ENCODE data around the gene NLK. TPM values are rescaled to one million over a fixed set of nuclear protein-coding genes. Genes with fewer than 3 reads are reported as not detected.
"Not testable (repeated sequence)": the region's sequence is repeated elsewhere in the genome, so short reads cannot be mapped to it uniquely, and the experiment has no call there.

NLK gene
- total and polyA plus RNA-seq, 4 experiments from 2014 or later, result 1.2 to 14.0 (median 7.8) TPM

- no peak for DNase-seq
- no peak overlapping the region for H3K27ac ChIP-seq (ENCODE audit: low read depth, low read length)
- H3K4me3 ChIP-seq (ENCODE audit: low read length in 2 of 2), result no peak overlapping the region
- H3K4me1 Mint-ChIP-seq, result no peaks in the 10 kb centered on the region
- peaks cover 0 to 1% (median 0%) of the 10 kb centered on the region in 8 donors for H3K9me3 Mint-ChIP-seq
- H3K27ac Mint-ChIP-seq, result no peak overlapping the region
- H3K4me3 Mint-ChIP-seq, result no peak overlapping the region
- POLR2A ChIA-PET (ENCODE audit: partially characterized antibody), result no interaction called here
- CTCF ChIA-PET (ENCODE audit: partially characterized antibody), result interaction anchor here (0.7 kb wide), 1 partner anchor 32 kb away, joined by 3 read pairs; no protein-coding TSS in a partner anchor
- no peaks in the 10 kb centered on the region for H3K27me3 Mint-ChIP-seq
- peaks cover 14 to 17% of the 10 kb centered on the region in 2 donors for H3K36me3 Mint-ChIP-seq
- no peaks in the 10 kb centered on the region for H3K27me3 ChIP-seq (ENCODE audit: insufficient read depth, low read length)
- H3K4me1 ChIP-seq (ENCODE audit: insufficient read depth, low read length), result no peaks in the 10 kb centered on the region
- H3K36me3 ChIP-seq (ENCODE audit: insufficient read depth, low read length), result no peaks in the 10 kb centered on the region
- H3K9me3 ChIP-seq (ENCODE audit: control insufficient read depth in 1 of 2, low read length in 2 of 2), result no peaks in the 10 kb centered on the region
- intact Hi-C loops (cut with micrococcal nuclease), result loop anchor here (10.0 kb wide), 1 partner anchor 59 kb away; no protein-coding TSS in a partner anchor
Observed at GRCh38 chr17:28144019-28144418, 101.5 kb downstream of the NLK start.

GRCh38 chr17:28145348-28145747, 102.9 kb downstream of the NLK start:
- H3K36me3 Mint-ChIP-seq, result peaks cover 10 to 12% of the 10 kb centered on the region in 2 donors
- Histone ChIP-seq H3K27me3 (ENCODE audit: insufficient read depth, low read length) (no peaks in the 10 kb centered on the region), H3K36me3 (ENCODE audit: insufficient read depth, low read length) (no peaks in the 10 kb centered on the region), H3K4me1 (ENCODE audit: insufficient read depth, low read length) (no peaks in the 10 kb centered on the region), H3K27ac (ENCODE audit: low read depth, low read length) (no peak overlapping the region), H3K9me3 (ENCODE audit: control insufficient read depth in 1 of 2, low read length in 2 of 2) (no peaks in the 10 kb centered on the region), H3K4me3 (ENCODE audit: low read length in 2 of 2) (no peak overlapping the region)
- ChIA-PET POLR2A (ENCODE audit: partially characterized antibody) (no interaction called here), CTCF (ENCODE audit: partially characterized antibody) (interaction anchor here (1.0 kb wide), 1 partner anchor 126 kb away, joined by 3 read pairs; no protein-coding TSS in a partner anchor)
- no peak overlapping the region for H3K4me3 Mint-ChIP-seq
- H3K27me3 Mint-ChIP-seq, result no peaks in the 10 kb centered on the region
- intact Hi-C loops (cut with micrococcal nuclease), result loop anchor here (10.0 kb wide), 1 partner anchor 61 kb away; no protein-coding TSS in a partner anchor
- DNase-seq, result no peak
- H3K27ac Mint-ChIP-seq, result no peak overlapping the region
- H3K4me1 Mint-ChIP-seq, result no peaks in the 10 kb centered on the region
- peaks cover 0 to 1% (median 0%) of the 10 kb centered on the region in 8 donors for H3K9me3 Mint-ChIP-seq

- Mint-ChIP-seq H3K9me3 (peaks cover 0 to 1% (median 0%) of the 10 kb centered on the region in 8 donors), H3K4me3 (no peak overlapping the region), H3K4me1 (no peaks in the 10 kb centered on the region), H3K36me3 (peaks cover 10 to 12% of the 10 kb centered on the region in 2 donors), H3K27ac (no peak overlapping the region), H3K27me3 (no peaks in the 10 kb centered on the region)
- CTCF ChIA-PET (ENCODE audit: partially characterized antibody), result no interaction called here
- Histone ChIP-seq H3K4me1 (ENCODE audit: insufficient read depth, low read length) (no peaks in the 10 kb centered on the region), H3K4me3 (ENCODE audit: low read length in 2 of 2) (no peak overlapping the region), H3K9me3 (ENCODE audit: control insufficient read depth in 1 of 2, low read length in 2 of 2) (no peaks in the 10 kb centered on the region), H3K27ac (ENCODE audit: low read depth, low read length) (no peak overlapping the region), H3K36me3 (ENCODE audit: insufficient read depth, low read length) (no peaks in the 10 kb centered on the region), H3K27me3 (ENCODE audit: insufficient read depth, low read length) (no peaks in the 10 kb centered on the region)
- intact Hi-C loops (cut with micrococcal nuclease), result loop anchor here (10.0 kb wide), 1 partner anchor 62 kb away; no protein-coding TSS in a partner anchor
- no peak for DNase-seq
- POLR2A ChIA-PET (ENCODE audit: partially characterized antibody), result no interaction called here
Observed at GRCh38 chr17:28147017-28147416, 104.5 kb downstream of the NLK start.

- Histone ChIP-seq H3K27ac (ENCODE audit: low read depth, low read length) (no peak overlapping the region), H3K9me3 (ENCODE audit: control insufficient read depth in 1 of 2, low read length in 2 of 2) (no peaks in the 10 kb centered on the region), H3K4me3 (ENCODE audit: low read length in 2 of 2) (no peak overlapping the region), H3K4me1 (ENCODE audit: insufficient read depth, low read length) (no peaks in the 10 kb centered on the region), H3K27me3 (ENCODE audit: insufficient read depth, low read length) (no peaks in the 10 kb centered on the region), H3K36me3 (ENCODE audit: insufficient read depth, low read length) (no peaks in the 10 kb centered on the region)
- Mint-ChIP-seq H3K27me3 (no peaks in the 10 kb centered on the region), H3K4me3 (no peak overlapping the region), H3K36me3 (peaks cover 0 to 4% of the 10 kb centered on the region in 2 donors), H3K27ac (peak overlapping the region in 1 of 7 donors; percentile 29), H3K4me1 (no peaks in the 10 kb centered on the region), H3K9me3 (peaks cover 0 to 2% (median 0%) of the 10 kb centered on the region in 8 donors)
- CTCF ChIA-PET (ENCODE audit: partially characterized antibody), result no interaction called here
- intact Hi-C loops (cut with micrococcal nuclease), result no loop called here
- no peak for DNase-seq
- POLR2A ChIA-PET (ENCODE audit: partially characterized antibody), result no interaction called here
Observed at GRCh38 chr17:28151001-28151400, 108.5 kb downstream of the NLK start.

- H3K27ac Mint-ChIP-seq, result no peak overlapping the region
- DNase-seq, result no peak
- no peak overlapping the region for H3K27ac ChIP-seq (ENCODE audit: low read depth, low read length)
- no peak overlapping the region for H3K4me3 Mint-ChIP-seq
- H3K4me1 Mint-ChIP-seq, result no peaks in the 10 kb centered on the region
- ChIA-PET POLR2A (ENCODE audit: partially characterized antibody) (no interaction called here), CTCF (ENCODE audit: partially characterized antibody) (no interaction called here)
- H3K36me3 ChIP-seq (ENCODE audit: insufficient read depth, low read length), result no peaks in the 10 kb centered on the region
- no peaks in the 10 kb centered on the region for H3K9me3 ChIP-seq (ENCODE audit: control insufficient read depth in 1 of 2, low read length in 2 of 2)
- H3K36me3 Mint-ChIP-seq, result peaks cover 0 to 4% of the 10 kb centered on the region in 2 donors
- intact Hi-C loops (cut with micrococcal nuclease), result no loop called here
- H3K27me3 ChIP-seq (ENCODE audit: insufficient read depth, low read length), result no peaks in the 10 kb centered on the region
- no peaks in the 10 kb centered on the region for H3K4me1 ChIP-seq (ENCODE audit: insufficient read depth, low read length)
- H3K4me3 ChIP-seq (ENCODE audit: low read length in 2 of 2), result no peak overlapping the region
- H3K9me3 Mint-ChIP-seq, result peaks cover 0 to 2% (median 0%) of the 10 kb centered on the region in 8 donors
- no peaks in the 10 kb centered on the region for H3K27me3 Mint-ChIP-seq
Observed at GRCh38 chr17:28154214-28154613, 111.7 kb downstream of the NLK start.

GRCh38 chr17:28155405-28155804, 112.9 kb downstream of the NLK start:
- H3K27ac Mint-ChIP-seq; H3K4me1 ChIP-seq (ENCODE audit: insufficient read depth, low read length); H3K27ac ChIP-seq (ENCODE audit: low read depth, low read length); intact Hi-C loops (cut with micrococcal nuclease); CTCF ChIA-PET (ENCODE audit: partially characterized antibody); H3K27me3 ChIP-seq (ENCODE audit: insufficient read depth, low read length); H3K4me3 Mint-ChIP-seq; H3K9me3 ChIP-seq (ENCODE audit: control insufficient read depth in 1 of 2, low read length in 2 of 2); H3K36me3 Mint-ChIP-seq; H3K4me3 ChIP-seq (ENCODE audit: low read length in 2 of 2); POLR2A ChIA-PET (ENCODE audit: partially characterized antibody); H3K27me3 Mint-ChIP-seq; H3K4me1 Mint-ChIP-seq; H3K9me3 Mint-ChIP-seq; DNase-seq; H3K36me3 ChIP-seq (ENCODE audit: insufficient read depth, low read length): not testable (repeated sequence)

- DNase-seq, result no peak
- Histone ChIP-seq H3K9me3 (ENCODE audit: control insufficient read depth in 1 of 2, low read length in 2 of 2) (no peaks in the 10 kb centered on the region), H3K36me3 (ENCODE audit: insufficient read depth, low read length) (no peaks in the 10 kb centered on the region), H3K4me1 (ENCODE audit: insufficient read depth, low read length) (no peaks in the 10 kb centered on the region), H3K27me3 (ENCODE audit: insufficient read depth, low read length) (no peaks in the 10 kb centered on the region), H3K4me3 (ENCODE audit: low read length in 2 of 2) (no peak overlapping the region), H3K27ac (ENCODE audit: low read depth, low read length) (no peak overlapping the region)
- CTCF ChIA-PET (ENCODE audit: partially characterized antibody), result no interaction called here
- Mint-ChIP-seq H3K4me1 (no peaks in the 10 kb centered on the region), H3K36me3 (peaks cover 3 to 8% of the 10 kb centered on the region in 2 donors), H3K27ac (no peak overlapping the region), H3K4me3 (no peak overlapping the region), H3K9me3 (peaks cover 0 to 2% (median 0%) of the 10 kb centered on the region in 8 donors), H3K27me3 (no peaks in the 10 kb centered on the region)
- intact Hi-C loops (cut with micrococcal nuclease), result no loop called here
- POLR2A ChIA-PET (ENCODE audit: partially characterized antibody), result no interaction called here
Observed at GRCh38 chr17:28159004-28159403, 116.5 kb downstream of the NLK start.

GRCh38 chr17:28159924-28160323, 117.4 kb downstream of the NLK start:
- Mint-ChIP-seq H3K27me3 (no peaks in the 10 kb centered on the region), H3K9me3 (no peaks in the 10 kb centered on the region), H3K27ac (no peak overlapping the region), H3K4me3 (no peak overlapping the region), H3K4me1 (no peaks in the 10 kb centered on the region), H3K36me3 (peaks cover 3 to 5% of the 10 kb centered on the region in 2 donors)
- no peaks in the 10 kb centered on the region for H3K4me1 ChIP-seq (ENCODE audit: insufficient read depth, low read length)
- intact Hi-C loops (cut with micrococcal nuclease), result no loop called here
- no peaks in the 10 kb centered on the region for H3K36me3 ChIP-seq (ENCODE audit: insufficient read depth, low read length)
- POLR2A ChIA-PET (ENCODE audit: partially characterized antibody), result no interaction called here
- H3K27me3 ChIP-seq (ENCODE audit: insufficient read depth, low read length), result no peaks in the 10 kb centered on the region
- no peak for DNase-seq
- H3K27ac ChIP-seq (ENCODE audit: low read depth, low read length), result no peak overlapping the region
- H3K4me3 ChIP-seq (ENCODE audit: low read length in 2 of 2), result no peak overlapping the region
- no peaks in the 10 kb centered on the region for H3K9me3 ChIP-seq (ENCODE audit: control insufficient read depth in 1 of 2, low read length in 2 of 2)
- CTCF ChIA-PET (ENCODE audit: partially characterized antibody), result no interaction called here

Data from CD4-positive, alpha-beta memory T cell (primary cell).